Coronary artery (tissue), 2 donors: ENCODE measurements around the gene CYP2R1.
"Not testable (repeated sequence)": the region's sequence is repeated elsewhere in the genome, so short reads cannot be mapped to it uniquely, and the experiment has no call there.

ENCODE experiments used
- DNase-seq: peaks from one replicate; pipeline ENCODE4 v3.0.0-alpha.2; 2017; ENCODE audit warnings: low spot score
- H3K27ac ChIP-seq, 2 donors: fragments of 200-600 bp; sonication (generic); one replicate each; pipeline ENCODE4 v1.5.1; 2016 to 2019
- H3K4me3 ChIP-seq: fragments of 200-600 bp; sonication (generic); 2 replicates; pipeline ENCODE4 v1.5.1; 2016; ENCODE audit warnings: mild to moderate bottlenecking, moderate library complexity
- CTCF ChIP-seq: fragments of 200-600 bp; sonication (generic); IDR thresholded peaks from one replicate; pipeline ENCODE4 v1.5.1; 2019; ENCODE audit warnings: antibody characterized with exemption

Gene CYP2R1

GRCh38 chr11:14892577-14892976, 546 bp upstream of the CYP2R1 start:
- DNase-seq = no peak
- no peak for TF ChIP-seq CTCF
- peak overlapping the region; percentile 77 for H3K4me3 ChIP-seq
- H3K27ac ChIP-seq = peak overlapping the region in 1 of 2 donors; percentile 93

- Histone ChIP-seq H3K4me3 (peak overlapping the region; percentile 77), H3K27ac (peak overlapping the region; percentile 88 to 93)
- peak; percentile 89 for DNase-seq
- TF ChIP-seq CTCF = no peak
These were observed 642 bp downstream of the CYP2R1 start for GRCh38 chr11:14891143-14892035.

GRCh38 chr11:14886513-14886912, 5.5 kb downstream of the CYP2R1 start:
- Histone ChIP-seq H3K27ac (no peak overlapping the region), H3K4me3 (no peak overlapping the region)
- TF ChIP-seq CTCF = no peak
- DNase-seq = no peak

GRCh38 chr11:14884667-14885273, 7.3 kb downstream of the CYP2R1 start:
- TF ChIP-seq CTCF = no peak
- Histone ChIP-seq H3K27ac (no peak overlapping the region), H3K4me3 (no peak overlapping the region)
- DNase-seq = no peak

GRCh38 chr11:14883683-14884082, 8.3 kb downstream of the CYP2R1 start:
- not testable (repeated sequence) for H3K27ac ChIP-seq, DNase-seq, H3K4me3 ChIP-seq

GRCh38 chr11:14882196-14882595, 9.8 kb downstream of the CYP2R1 start:
- no peak overlapping the region for H3K4me3 ChIP-seq
- no peak for DNase-seq
- no peak for TF ChIP-seq CTCF
- H3K27ac ChIP-seq = no peak overlapping the region

GRCh38 chr11:14881576-14882193, 10.3 kb downstream of the CYP2R1 start:
- TF ChIP-seq CTCF = no peak
- no peak overlapping the region for H3K4me3 ChIP-seq
- DNase-seq = no peak
- no peak overlapping the region for H3K27ac ChIP-seq
